Esophagus squamous epithelium (tissue), 4 donors: ENCODE results near the gene ADRA2B.

Source experiments
- POLR2A ChIP-seq, 4 donors: fragments of 450-650 bp; IDR thresholded peaks; one replicate each; pipeline ENCODE4 v1.6.1; 2017; ENCODE audit warnings: antibody characterized with exemption in 4 of 4, mild to moderate bottlenecking in 4 of 4, moderate library complexity in 3 of 4
- TF ChIP-seq, protein P1 (sequence below), 6 experiments: fragments of 450-650 bp in 4 of 6; fragments of 200-600 bp in 2 of 6; sonication (generic) in 2 of 6; IDR thresholded peaks; one replicate each; pipeline ENCODE4 v1.5.1; 2016 to 2019; ENCODE audit warnings: antibody characterized with exemption in 6 of 6, mild to moderate bottlenecking in 4 of 6, moderate library complexity in 4 of 6

GRCh38 chr2:96142217-96143113 is 26.1 kb upstream of the ADRA2B start:
- TF ChIP-seq, protein P1, sequence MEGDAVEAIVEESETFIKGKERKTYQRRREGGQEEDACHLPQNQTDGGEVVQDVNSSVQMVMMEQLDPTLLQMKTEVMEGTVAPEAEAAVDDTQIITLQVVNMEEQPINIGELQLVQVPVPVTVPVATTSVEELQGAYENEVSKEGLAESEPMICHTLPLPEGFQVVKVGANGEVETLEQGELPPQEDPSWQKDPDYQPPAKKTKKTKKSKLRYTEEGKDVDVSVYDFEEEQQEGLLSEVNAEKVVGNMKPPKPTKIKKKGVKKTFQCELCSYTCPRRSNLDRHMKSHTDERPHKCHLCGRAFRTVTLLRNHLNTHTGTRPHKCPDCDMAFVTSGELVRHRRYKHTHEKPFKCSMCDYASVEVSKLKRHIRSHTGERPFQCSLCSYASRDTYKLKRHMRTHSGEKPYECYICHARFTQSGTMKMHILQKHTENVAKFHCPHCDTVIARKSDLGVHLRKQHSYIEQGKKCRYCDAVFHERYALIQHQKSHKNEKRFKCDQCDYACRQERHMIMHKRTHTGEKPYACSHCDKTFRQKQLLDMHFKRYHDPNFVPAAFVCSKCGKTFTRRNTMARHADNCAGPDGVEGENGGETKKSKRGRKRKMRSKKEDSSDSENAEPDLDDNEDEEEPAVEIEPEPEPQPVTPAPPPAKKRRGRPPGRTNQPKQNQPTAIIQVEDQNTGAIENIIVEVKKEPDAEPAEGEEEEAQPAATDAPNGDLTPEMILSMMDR (IDR thresholded peaks at IDR 0.05) = no peak
- TF ChIP-seq POLR2A (IDR thresholded peaks at IDR 0.05) = no peak
